DOHH2 (cell line): Measurements from ENCODE around the gene SRP14.

Experiments
- CTCF ChIP-seq: fragments of 200-600 bp; sonication (generic); IDR thresholded peaks from one replicate; pipeline ENCODE4 v1.5.1; 2014; ENCODE audit warnings: antibody characterized with exemption, mild to moderate bottlenecking, low read depth, low read length; ENCODE audit not compliant: poor library complexity, severe bottlenecking
- EZH2phosphoT487 ChIP-seq: fragments of 200-600 bp; sonication (generic); IDR thresholded peaks from 2 replicates; pipeline ENCODE4 v1.6.1; 2017; ENCODE audit warnings: borderline replicate concordance, mild to moderate bottlenecking, antibody characterized with exemption, low read length, moderate library complexity, mixed read lengths

- TF ChIP-seq CTCF (peak; percentile 89), EZH2phosphoT487 (no peak)
Measured at GRCh38 chr15:40029979-40030893, 8.7 kb downstream of the SRP14 start.
